GM19463 (cell line): ENCODE data around the gene SALL2.

ENCODE experiments used
- ATAC-seq: cut with Tn5 transposase; IDR thresholded peaks from one replicate; pipeline ENCODE4 v1.9.1; 2021; ENCODE audit warnings: mild to moderate bottlenecking, moderate library complexity; ENCODE audit not compliant: unreplicated experiment

SALL2 gene

GRCh38 chr14:21494902-21495762 lies 31.0 kb downstream of the SALL2 start:
- ATAC-seq = no peak

- no peak for ATAC-seq
Observed at GRCh38 chr14:21486640-21487087, 39.5 kb downstream of the SALL2 start.

- peak; percentile 99 for ATAC-seq
Observed at GRCh38 chr14:21476925-21477681, 49.0 kb downstream of the SALL2 start, which contains the start of the genes RAB2B and TOX4. RAB2B (minus strand) TSS chr14:21476959; CDS start chr14:21476872, 87 bp downstream. TOX4 (plus strand) TSS chr14:21477195; CDS start chr14:21477279, 84 bp downstream.

- ATAC-seq = peak; percentile 25
Observed at GRCh38 chr14:21476523-21476924, 49.6 kb downstream of the SALL2 start.

- no peak for ATAC-seq
Observed at GRCh38 chr14:21475767-21476522, 50.2 kb downstream of the SALL2 start.
